Lung (tissue), 12 donors: Measurements from ENCODE around the gene NXPH1. TPM values are rescaled to one million over a fixed set of nuclear protein-coding genes. Genes with fewer than 3 reads are reported as not detected.

ENCODE experiments used
- ATAC-seq: fragments of 200-7000 bp; cut with Tn5 transposase; one replicate; pipeline ENCODE4 v1.9.1; 2020; ENCODE audit warnings: moderate number of reproducible peaks; ENCODE audit not compliant: insufficient read depth, low FRiP score
- DNase-seq, 3 donors: peaks; one replicate each; pipeline ENCODE4 v3.0.0-alpha.2; 2013 to 2017
- H3K27ac ChIP-seq, 2 donors: one replicate each; pipeline ENCODE4 v1.5.1; 2013; ENCODE audit warnings: mild to moderate bottlenecking in 2 of 2, moderate library complexity in 2 of 2, control low read depth in 1 of 2, inconsistent platforms in 1 of 2, low read depth in 1 of 2, low read length in 1 of 2
- H3K27me3 ChIP-seq, 3 donors: one replicate each; pipeline ENCODE4 v1.5.1; 2013; ENCODE audit warnings: low read length in 2 of 3; ENCODE audit not compliant: control insufficient read depth in 3 of 3, insufficient read depth in 3 of 3
- H3K36me3 ChIP-seq, 4 donors: one replicate each; pipeline ENCODE4 v1.5.1; 2013; ENCODE audit warnings: low read length in 4 of 4, mild to moderate bottlenecking in 1 of 4, moderate library complexity in 1 of 4; ENCODE audit not compliant: control insufficient read depth in 4 of 4, insufficient read depth in 4 of 4
- H3K4me1 ChIP-seq, 5 donors: one replicate each; pipeline ENCODE4 v1.5.1; 2013; ENCODE audit warnings: low read length in 5 of 5, mild to moderate bottlenecking in 2 of 5, moderate library complexity in 1 of 5; ENCODE audit not compliant: control insufficient read depth in 5 of 5, insufficient read depth in 5 of 5
- H3K4me3 ChIP-seq: one replicate; pipeline ENCODE4 v1.5.1; 2013; ENCODE audit warnings: mild to moderate bottlenecking, control low read depth, moderate library complexity
- H3K9ac ChIP-seq, 2 donors: one replicate each; pipeline ENCODE4 v1.5.1; 2013; ENCODE audit warnings: low read length in 2 of 2, control low read depth in 1 of 2; ENCODE audit not compliant: insufficient read depth in 1 of 2
- H3K9me3 ChIP-seq, 4 donors: one replicate each; pipeline ENCODE4 v1.5.1; 2013; ENCODE audit warnings: low read length in 3 of 4, mild to moderate bottlenecking in 1 of 4, moderate library complexity in 1 of 4; ENCODE audit not compliant: control insufficient read depth in 4 of 4, insufficient read depth in 3 of 4
- CTCF ChIP-seq: IDR thresholded peaks from 2 replicates; pipeline ENCODE4 v1.5.1; 2012; ENCODE audit warnings: mild to moderate bottlenecking; ENCODE audit errors: control extremely low read depth, extremely low read depth
- WGBS, 2 donors: extraction: QIAGEN DNeasy Blood & Tissue Kit; methylation state at CpG; one replicate each; pipeline ENCODE4 v1.1.7; 2013; 5-methylcytosine and 5-hydroxymethylcytosine counted together
- polyA plus RNA-seq, 2 donors: library from polyadenylated mRNA; stranded (reverse); fragments of 200-250 nt; gene quantifications; one replicate each; pipeline ENCODE4 v1.2.1, GENCODE V29; 2013
- total RNA-seq, 2 donors: library from RNA; depleted of rRNA in 1 of 2; stranded (reverse); fragments of >200 nt in 1 of 2; gene quantifications; one replicate each; pipeline ENCODE4 v1.2.1, GENCODE V29; 2014 to 2021
- donor health status: control.
- donor health status: control.
- donor health status: Bipolar disorder and iron deficiency.
- donor health status: healthy.
- donor health status: DM: yes; HTN: yes; CAD: no.

NXPH1 gene
- total and polyA plus RNA-seq, 4 donors: 0.09 to 0.17 TPM; not detected in 2

DNA sequence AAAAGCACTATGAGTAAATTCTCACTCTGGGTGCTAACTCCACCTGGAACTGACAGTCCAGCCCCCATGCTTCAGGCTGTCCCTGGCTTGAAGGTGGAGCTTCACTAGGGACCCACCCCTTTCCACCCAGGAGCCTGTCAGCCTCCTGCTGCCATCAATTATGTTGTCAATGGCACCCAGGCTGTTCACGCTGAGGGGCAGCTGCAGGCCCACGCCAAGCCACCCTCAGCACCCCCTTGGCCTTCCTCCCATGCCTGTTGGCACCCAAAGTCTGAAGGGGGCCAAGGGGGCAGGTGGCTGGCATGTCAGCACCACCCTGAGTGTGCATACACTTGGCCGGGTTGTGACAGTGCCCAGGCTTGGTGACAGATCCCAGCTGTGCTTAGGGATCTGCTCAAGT, 149.3 kb downstream of the NXPH1 start:
- WGBS, 2 donors: 86 to 97% methylated on average over 3 of the region's 3 CpGs

GRCh38 chr7:8585591-8585990, 152.2 kb downstream of the NXPH1 start:
- no peaks in the 10 kb centered on the region for H3K27me3 ChIP-seq
- TF ChIP-seq CTCF: no peak
- H3K27ac ChIP-seq: no peak overlapping the region

More for the DNA sequence above, 149.3 kb downstream of the NXPH1 start:
- Histone ChIP-seq H3K9me3 (peaks cover 0 to 5% (median 1%) of the 10 kb centered on the region in 4 donors), H3K4me3 (no peak overlapping the region), H3K36me3 (no peaks in the 10 kb centered on the region), H3K27ac (no peak overlapping the region), H3K4me1 (peaks cover 0 to 13% (median 0%) of the 10 kb centered on the region in 5 donors), H3K27me3 (no peaks in the 10 kb centered on the region), H3K9ac (no peak overlapping the region)
- no peak for ATAC-seq
- DNase-seq: no peak
- no peak for TF ChIP-seq CTCF

GRCh38 chr7:8590225-8590624, 156.8 kb downstream of the NXPH1 start:
- Histone ChIP-seq H3K9me3 (peaks cover 0 to 2% (median 0%) of the 10 kb centered on the region in 4 donors), H3K36me3 (no peaks in the 10 kb centered on the region), H3K9ac (no peak overlapping the region), H3K4me1 (peaks cover 0 to 18% (median 0%) of the 10 kb centered on the region in 5 donors), H3K4me3 (no peak overlapping the region), H3K27ac (no peak overlapping the region), H3K27me3 (no peaks in the 10 kb centered on the region)
- ATAC-seq: no peak
- no peak for DNase-seq
- 82 to 84% methylated on average over 4 of the region's 4 CpGs for WGBS, 2 donors
- no peak for TF ChIP-seq CTCF

More at GRCh38 chr7:8585591-8585990, 152.2 kb downstream of the NXPH1 start:
- H3K9ac ChIP-seq: no peak overlapping the region
- WGBS, 2 donors: 54 to 68% methylated on average over 1 of the region's 1 CpG
- H3K4me1 ChIP-seq: peaks cover 0 to 13% (median 0%) of the 10 kb centered on the region in 5 donors
- no peak overlapping the region for H3K4me3 ChIP-seq
- no peaks in the 10 kb centered on the region for H3K36me3 ChIP-seq
- peaks cover 0 to 5% (median 1%) of the 10 kb centered on the region in 4 donors for H3K9me3 ChIP-seq
- ATAC-seq: no peak
- DNase-seq: peak in 2 of 3 donors; percentile 20 to 50

- no peak overlapping the region for H3K27ac ChIP-seq
- H3K4me1 ChIP-seq: peaks cover 0 to 13% (median 0%) of the 10 kb centered on the region in 5 donors
- no peak overlapping the region for H3K4me3 ChIP-seq
- no peaks in the 10 kb centered on the region for H3K27me3 ChIP-seq
- no peak for ATAC-seq
- no peaks in the 10 kb centered on the region for H3K36me3 ChIP-seq
- WGBS, 2 donors: 57 to 68% methylated on average over 3 of the region's 3 CpGs
- no peak for TF ChIP-seq CTCF
- peak in 1 of 3 donors; percentile 14 for DNase-seq
- no peak overlapping the region for H3K9ac ChIP-seq
- H3K9me3 ChIP-seq: peaks cover 0 to 2% (median 0%) of the 10 kb centered on the region in 4 donors
Observed at GRCh38 chr7:8590791-8591190, 157.4 kb downstream of the NXPH1 start.
